Kidney (tissue), 14 donors: ENCODE results near the gene PIRT. TPM values are rescaled to one million over a fixed set of nuclear protein-coding genes. Genes with fewer than 3 reads are reported as not detected.

ENCODE experiments used
- DNase-seq, 5 donors: peaks; one replicate each; pipeline ENCODE4 v3.0.0-alpha.2; 2013 to 2020
- FAIRE-seq: peaks from 2 replicates; lab custom pipeline; 2012; peaks lifted over from hg19 to GRCh38; lab: Jason Lieb, UNC
- H3K27ac ChIP-seq, 2 donors: one replicate each; pipeline ENCODE4 v1.7.0; 2013; ENCODE audit warnings: low read depth in 2 of 2, low read length in 2 of 2, inconsistent platforms in 1 of 2
- H3K27me3 ChIP-seq: one replicate; pipeline ENCODE4 v1.7.1; 2013; ENCODE audit warnings: low read length, inconsistent platforms; ENCODE audit not compliant: control insufficient read depth, insufficient read depth
- H3K36me3 ChIP-seq, 3 donors: one replicate each; pipeline versions ENCODE4 v1.7.0 to v1.7.1; 2013; ENCODE audit warnings: low read length in 3 of 3, control low read depth in 1 of 3, inconsistent platforms in 1 of 3; ENCODE audit not compliant: insufficient read depth in 3 of 3, control insufficient read depth in 2 of 3
- H3K4me1 ChIP-seq, 3 donors: one replicate each; pipeline versions ENCODE4 v1.7.0 to v1.7.1; 2013; ENCODE audit warnings: low read length in 3 of 3, inconsistent platforms in 1 of 3, low read depth in 1 of 3; ENCODE audit not compliant: control insufficient read depth in 2 of 3, insufficient read depth in 2 of 3
- H3K4me3 ChIP-seq, 3 donors: one replicate each; pipeline versions ENCODE4 v1.7.0 to v1.8.1; 2013; ENCODE audit warnings: low read length in 3 of 3, control low read depth in 1 of 3, inconsistent platforms in 1 of 3
- H3K9ac ChIP-seq, 3 donors: one replicate each; pipeline versions ENCODE4 v1.7.0 to v1.7.1; 2013; ENCODE audit warnings: low read length in 3 of 3, control low read depth in 1 of 3, inconsistent platforms in 1 of 3
- H3K9me3 ChIP-seq, 3 donors: one replicate each; pipeline versions ENCODE4 v1.7.0 to v1.7.1; 2013; ENCODE audit warnings: low read length in 3 of 3, control low read depth in 1 of 3, inconsistent platforms in 1 of 3; ENCODE audit not compliant: control insufficient read depth in 2 of 3, insufficient read depth in 1 of 3
- intact Hi-C: fragments of 100-400 bp; cut with DNase I; formaldehyde crosslinking; loops from one replicate; pipeline ENCODE4 v1.11.1; 2022
- polyA plus RNA-seq: library from polyadenylated mRNA; stranded (reverse); fragments of 350-450 nt; fragmentation: Illumina TruSeq; extraction: RNeasy Lipid Tissue Mini Kit (QIAGEN cat#74804); gene quantifications from one replicate; pipeline ENCODE4 v1.2.3, GENCODE V29; 2014; ENCODE audit warnings: low read depth, low replicate concordance; ENCODE audit not compliant: insufficient read depth
- total RNA-seq: library from RNA; stranded (reverse); fragmentation: NEBNext Ultra II Directional; extraction: Animal tissue kit (Norgen Biotek cat#: 25700); gene quantifications from one replicate; pipeline ENCODE4 v1.2.1, GENCODE V29; 2021
- TF ChIP-seq, protein P1 (sequence below): IDR thresholded peaks from 3 replicates; pipeline ENCODE4 v1.5.1; 2012; ENCODE audit warnings: mild to moderate bottlenecking, moderate library complexity, borderline replicate concordance; ENCODE audit not compliant: insufficient read depth; ENCODE audit errors: extremely low read depth
- donor health status: control.
- donor health status: control.
- donor health status: control.
- donor health status: control.
- donor health status: control.
- donor health status: DM: yes; HTN: yes; CAD: no.
- donor health status: Normal renal cell carcinoma (clear cell type).

The PIRT gene
- total and polyA plus RNA-seq, 2 donors from 2014 or later: not detected

DNA sequence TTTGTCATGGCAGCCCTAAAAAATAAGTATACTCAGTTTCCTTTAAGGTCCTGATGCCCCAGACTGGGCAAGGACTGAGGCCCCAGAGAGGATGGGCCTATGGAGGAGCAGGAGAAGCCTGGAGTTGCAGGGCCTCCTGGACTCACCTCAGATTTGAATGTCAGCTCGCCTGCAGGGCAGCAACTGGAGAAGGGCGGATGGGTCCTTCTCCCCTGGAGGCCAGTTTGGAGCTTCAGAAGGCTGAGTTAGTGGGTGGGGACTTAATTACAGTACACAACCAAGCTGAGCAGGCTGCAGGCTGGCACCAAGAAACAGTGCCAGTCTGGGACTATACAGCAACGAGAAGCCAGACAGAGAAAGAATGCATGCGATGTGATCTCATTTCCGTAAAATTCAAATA is 6.2 kb downstream of the PIRT start:
- Histone ChIP-seq H3K9ac (no peak overlapping the region), H3K27me3 (no peaks in the 10 kb centered on the region), H3K4me3 (no peak overlapping the region), H3K9me3 (no peaks in the 10 kb centered on the region), H3K27ac (no peak overlapping the region), H3K36me3 (no peaks in the 10 kb centered on the region), H3K4me1 (no peaks in the 10 kb centered on the region)
- FAIRE-seq: no peak
- intact Hi-C loops: loop anchor here (10.0 kb wide), 1 partner anchor 87 kb away; no protein-coding TSS in a partner anchor
- no peak for DNase-seq
- TF ChIP-seq, protein P1, sequence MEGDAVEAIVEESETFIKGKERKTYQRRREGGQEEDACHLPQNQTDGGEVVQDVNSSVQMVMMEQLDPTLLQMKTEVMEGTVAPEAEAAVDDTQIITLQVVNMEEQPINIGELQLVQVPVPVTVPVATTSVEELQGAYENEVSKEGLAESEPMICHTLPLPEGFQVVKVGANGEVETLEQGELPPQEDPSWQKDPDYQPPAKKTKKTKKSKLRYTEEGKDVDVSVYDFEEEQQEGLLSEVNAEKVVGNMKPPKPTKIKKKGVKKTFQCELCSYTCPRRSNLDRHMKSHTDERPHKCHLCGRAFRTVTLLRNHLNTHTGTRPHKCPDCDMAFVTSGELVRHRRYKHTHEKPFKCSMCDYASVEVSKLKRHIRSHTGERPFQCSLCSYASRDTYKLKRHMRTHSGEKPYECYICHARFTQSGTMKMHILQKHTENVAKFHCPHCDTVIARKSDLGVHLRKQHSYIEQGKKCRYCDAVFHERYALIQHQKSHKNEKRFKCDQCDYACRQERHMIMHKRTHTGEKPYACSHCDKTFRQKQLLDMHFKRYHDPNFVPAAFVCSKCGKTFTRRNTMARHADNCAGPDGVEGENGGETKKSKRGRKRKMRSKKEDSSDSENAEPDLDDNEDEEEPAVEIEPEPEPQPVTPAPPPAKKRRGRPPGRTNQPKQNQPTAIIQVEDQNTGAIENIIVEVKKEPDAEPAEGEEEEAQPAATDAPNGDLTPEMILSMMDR: no peak

DNA sequence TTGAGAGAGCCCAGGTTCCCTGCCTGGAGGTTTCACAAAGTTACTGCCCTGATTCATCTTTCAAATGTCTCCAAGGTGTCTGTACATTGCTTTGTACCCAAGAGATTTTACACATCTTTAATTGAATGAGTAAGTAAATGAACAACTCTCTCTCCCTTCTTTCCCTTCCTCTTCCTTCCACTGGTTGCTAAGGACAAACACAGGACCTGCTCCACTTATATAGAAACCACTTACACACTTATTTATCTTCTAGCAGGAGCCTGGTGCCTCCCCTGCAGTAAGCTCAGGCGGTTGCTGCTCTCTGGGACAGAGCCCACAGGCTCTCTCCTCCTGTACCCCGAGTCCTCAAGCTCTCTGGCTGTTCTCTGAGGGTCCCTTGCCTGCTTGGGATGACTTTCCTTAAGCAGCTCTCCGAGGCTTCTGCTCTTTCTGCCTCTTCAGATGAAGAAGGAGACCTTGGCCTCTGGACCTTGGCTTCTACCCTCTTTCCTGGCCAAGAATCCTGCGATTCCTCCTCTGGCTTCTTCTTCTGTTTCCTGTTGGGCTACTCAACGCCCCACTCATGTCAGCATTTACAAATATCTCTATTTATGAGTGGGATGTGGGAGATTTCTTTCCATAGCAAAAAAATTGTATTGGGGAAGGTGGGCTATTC is 9.9 kb downstream of the PIRT start:
- H3K27ac ChIP-seq: no peak overlapping the region
- H3K27me3 ChIP-seq: no peaks in the 10 kb centered on the region
- H3K4me3 ChIP-seq: no peak overlapping the region
- DNase-seq (no peak), FAIRE-seq (no peak)
- H3K9me3 ChIP-seq: no peaks in the 10 kb centered on the region
- no peaks in the 10 kb centered on the region for H3K4me1 ChIP-seq
- H3K9ac ChIP-seq: no peak overlapping the region
- intact Hi-C loops: no loop called here
- no peaks in the 10 kb centered on the region for H3K36me3 ChIP-seq
- TF ChIP-seq, protein P1: no peak

GRCh38 chr17:10824874-10825273 is 13.0 kb downstream of the PIRT start:
- FAIRE-seq: no peak
- Histone ChIP-seq H3K9me3 (no peaks in the 10 kb centered on the region), H3K4me1 (no peaks in the 10 kb centered on the region), H3K4me3 (no peak overlapping the region), H3K9ac (no peak overlapping the region), H3K27ac (no peak overlapping the region), H3K27me3 (no peaks in the 10 kb centered on the region), H3K36me3 (no peaks in the 10 kb centered on the region)
- intact Hi-C loops: no loop called here
- no peak for DNase-seq
- TF ChIP-seq, protein P1: no peak

- H3K36me3 ChIP-seq: no peaks in the 10 kb centered on the region
- DNase-seq: no peak
- H3K9me3 ChIP-seq: no peaks in the 10 kb centered on the region
- intact Hi-C loops: no loop called here
- H3K9ac ChIP-seq: no peak overlapping the region
- no peaks in the 10 kb centered on the region for H3K4me1 ChIP-seq
- no peak for FAIRE-seq
- H3K27ac ChIP-seq: no peak overlapping the region
- no peak overlapping the region for H3K4me3 ChIP-seq
- TF ChIP-seq, protein P1: no peak
- no peaks in the 10 kb centered on the region for H3K27me3 ChIP-seq
These were observed 16.1 kb downstream of the PIRT start for GRCh38 chr17:10821770-10822169.
